Mesenchymal stem cell (in vitro differentiated cells and primary cell): ENCODE data around the gene ARSA.

Experiments used
- DNase-seq: peaks from one replicate; pipeline ENCODE4 v3.0.0-alpha.2; 2013
- H2AFZ ChIP-seq: one replicate; pipeline ENCODE4 v1.6.1; 2013; ENCODE audit warnings: low read depth, mild to moderate bottlenecking, control low read depth, inconsistent platforms, low read length, moderate library complexity
- H2AK5ac ChIP-seq: 2 replicates; pipeline ENCODE4 v1.6.1; 2013; ENCODE audit warnings: low read length, moderate library complexity, mild to moderate bottlenecking, inconsistent platforms; ENCODE audit not compliant: severe bottlenecking
- H2BK120ac ChIP-seq: one replicate; pipeline ENCODE4 v1.6.1; 2013; ENCODE audit warnings: low read depth, mild to moderate bottlenecking, inconsistent platforms, low read length, moderate library complexity
- H2BK12ac ChIP-seq, 2 experiments: one replicate each; pipeline ENCODE4 v1.6.1; 2013; ENCODE audit warnings: inconsistent platforms in 2 of 2, low read length in 2 of 2, mild to moderate bottlenecking in 2 of 2, moderate library complexity in 2 of 2, control low read depth in 1 of 2
- H2BK15ac ChIP-seq: one replicate; pipeline ENCODE4 v1.6.1; 2013; ENCODE audit warnings: mild to moderate bottlenecking, low read depth, inconsistent platforms; ENCODE audit not compliant: poor library complexity, severe bottlenecking
- H2BK5ac ChIP-seq: 2 replicates; pipeline ENCODE4 v1.6.1; 2013; ENCODE audit warnings: low read depth, mild to moderate bottlenecking, low read length, control low read depth, inconsistent platforms; ENCODE audit not compliant: poor library complexity, severe bottlenecking
- H3K14ac ChIP-seq, 2 experiments: one replicate each; pipeline ENCODE4 v1.6.1; 2013; ENCODE audit warnings: inconsistent platforms in 2 of 2, low read length in 2 of 2, control low read depth in 1 of 2, mild to moderate bottlenecking in 1 of 2, moderate library complexity in 1 of 2
- H3K18ac ChIP-seq, 2 experiments: one replicate each; pipeline ENCODE4 v1.6.1; 2013; ENCODE audit warnings: inconsistent platforms in 2 of 2, low read length in 2 of 2, control low read depth in 1 of 2, low read depth in 1 of 2, mild to moderate bottlenecking in 1 of 2
- H3K23ac ChIP-seq, 2 experiments: one replicate each; pipeline ENCODE4 v1.6.1; 2013; ENCODE audit warnings: inconsistent platforms in 2 of 2, low read length in 2 of 2, mild to moderate bottlenecking in 2 of 2, moderate library complexity in 2 of 2, control low read depth in 1 of 2
- H3K27ac ChIP-seq: 2 replicates; pipeline ENCODE4 v1.5.1; 2013; ENCODE audit warnings: mild to moderate bottlenecking, moderate library complexity, low read length, control low read depth, inconsistent platforms; ENCODE audit not compliant: poor library complexity, severe bottlenecking
- H3K27me3 ChIP-seq, 2 experiments: 2 replicates each; pipeline versions ENCODE4 v1.6.1 to v1.7.0; 2013; ENCODE audit warnings: low read length in 2 of 2, mild to moderate bottlenecking in 2 of 2, moderate library complexity in 2 of 2, control low read depth in 1 of 2, inconsistent platforms in 1 of 2; ENCODE audit not compliant: control insufficient read depth in 1 of 2, insufficient read depth in 1 of 2
- H3K36me3 ChIP-seq, 2 experiments: 2 replicates each; pipeline versions ENCODE4 v1.6.1 to v1.7.0; 2013; ENCODE audit warnings: low read length in 2 of 2, control low read depth in 1 of 2, inconsistent platforms in 1 of 2, low read depth in 1 of 2, mild to moderate bottlenecking in 1 of 2; ENCODE audit not compliant: insufficient read depth in 2 of 2, control insufficient read depth in 1 of 2
- H3K4ac ChIP-seq, 2 experiments: one replicate each; pipeline ENCODE4 v1.6.1; 2013; ENCODE audit warnings: inconsistent platforms in 2 of 2, low read length in 2 of 2, mild to moderate bottlenecking in 2 of 2, moderate library complexity in 2 of 2, control low read depth in 1 of 2, low read depth in 1 of 2
- H3K4me1 ChIP-seq: 2 replicates; pipeline ENCODE4 v1.6.1; 2013; ENCODE audit warnings: low read depth, low read length, control low read depth; ENCODE audit not compliant: control insufficient read depth, insufficient read depth
- H3K4me2 ChIP-seq: 2 replicates; pipeline ENCODE4 v1.6.1; 2013; ENCODE audit warnings: low read length, mild to moderate bottlenecking, inconsistent platforms; ENCODE audit not compliant: poor library complexity, severe bottlenecking
- H3K4me3 ChIP-seq, 2 experiments: 2 replicates each; pipeline versions ENCODE4 v1.5.1 to v1.7.0; 2013; ENCODE audit warnings: low read length in 2 of 2, mild to moderate bottlenecking in 2 of 2, control low read depth in 1 of 2, low read depth in 1 of 2; ENCODE audit not compliant: insufficient read depth in 1 of 2
- H3K79me1 ChIP-seq: replicated peaks from 2 replicates; pipeline ENCODE4 v1.6.1; 2013; ENCODE audit warnings: mild to moderate bottlenecking, control low read depth, low read length, inconsistent platforms; ENCODE audit not compliant: poor library complexity, severe bottlenecking
- H3K9ac ChIP-seq: 2 replicates; pipeline ENCODE4 v1.7.0; 2013; ENCODE audit warnings: mild to moderate bottlenecking, low read length, moderate library complexity
- H3K9me3 ChIP-seq: 2 replicates; pipeline ENCODE4 v1.7.0; 2013; ENCODE audit warnings: mild to moderate bottlenecking, low read length; ENCODE audit not compliant: control insufficient read depth
- H4K8ac ChIP-seq: one replicate; pipeline ENCODE4 v1.6.1; 2013; ENCODE audit warnings: inconsistent platforms, mild to moderate bottlenecking, low read length, moderate library complexity
- H4K91ac ChIP-seq: one replicate; pipeline ENCODE4 v1.6.1; 2013; ENCODE audit warnings: mild to moderate bottlenecking, low read length, inconsistent platforms
- WGBS: methylation state at CpG from one replicate; pipeline ENCODE4 v1.1.7; 2013; ENCODE audit warnings: mixed read lengths; 5-methylcytosine and 5-hydroxymethylcytosine counted together

ARSA gene

GRCh38 chr22:50624347-50625130 is 3.4 kb downstream of the ARSA start:
- H3K14ac ChIP-seq = no peak overlapping the region
- DNase-seq = no peak
- no peak overlapping the region for H3K27ac ChIP-seq
- no peak overlapping the region for H2AFZ ChIP-seq
- no peak overlapping the region for H2BK12ac ChIP-seq
- no peak overlapping the region for H2BK120ac ChIP-seq
- 88% methylated on average over 16 of the region's 16 CpGs for WGBS
- peaks cover 15 to 27% of the 10 kb centered on the region in 2 experiments for H3K27me3 ChIP-seq
- no peak overlapping the region for H3K4ac ChIP-seq
- H4K91ac ChIP-seq = no peak overlapping the region
- peaks cover 27% of the 10 kb centered on the region for H3K4me1 ChIP-seq
- no peak overlapping the region for H3K4me2 ChIP-seq
- no peak overlapping the region for H2BK5ac ChIP-seq
- H3K4me3 ChIP-seq = no peak overlapping the region
- H3K9ac ChIP-seq = no peak overlapping the region
- H3K79me1 ChIP-seq = peaks cover 21% of the 10 kb centered on the region
- H3K36me3 ChIP-seq = peaks cover 0 to 27% of the 10 kb centered on the region in 2 experiments
- H2BK15ac ChIP-seq = no peak overlapping the region
- H4K8ac ChIP-seq = no peak overlapping the region
- H3K18ac ChIP-seq = no peak overlapping the region
- no peak overlapping the region for H3K23ac ChIP-seq
- H2AK5ac ChIP-seq = no peak overlapping the region
- H3K9me3 ChIP-seq = no peaks in the 10 kb centered on the region

- H3K18ac ChIP-seq = no peak overlapping the region
- H3K4me3 ChIP-seq = no peak overlapping the region
- H3K9me3 ChIP-seq = no peaks in the 10 kb centered on the region
- H3K36me3 ChIP-seq = peaks cover 0 to 27% of the 10 kb centered on the region in 2 experiments
- no peak overlapping the region for H2BK5ac ChIP-seq
- no peak overlapping the region for H3K4me2 ChIP-seq
- peaks cover 18 to 32% of the 10 kb centered on the region in 2 experiments for H3K27me3 ChIP-seq
- no peak overlapping the region for H2BK15ac ChIP-seq
- H3K23ac ChIP-seq = no peak overlapping the region
- H4K91ac ChIP-seq = no peak overlapping the region
- H3K4me1 ChIP-seq = peaks cover 18% of the 10 kb centered on the region
- WGBS = 79% methylated on average over 16 of the region's 16 CpGs
- H3K14ac ChIP-seq = no peak overlapping the region
- H3K9ac ChIP-seq = no peak overlapping the region
- no peak overlapping the region for H3K4ac ChIP-seq
- DNase-seq = no peak
- H2AFZ ChIP-seq = no peak overlapping the region
- no peak overlapping the region for H4K8ac ChIP-seq
- no peak overlapping the region for H3K27ac ChIP-seq
- no peak overlapping the region for H2BK120ac ChIP-seq
- H2AK5ac ChIP-seq = no peak overlapping the region
- H2BK12ac ChIP-seq = no peak overlapping the region
- peaks cover 19% of the 10 kb centered on the region for H3K79me1 ChIP-seq
Observed at GRCh38 chr22:50622723-50623327, 5.1 kb downstream of the ARSA start.

- no peak overlapping the region for H2BK15ac ChIP-seq
- no peak overlapping the region for H2BK120ac ChIP-seq
- peak overlapping the region; percentile 40 for H3K9ac ChIP-seq
- no peaks in the 10 kb centered on the region for H3K9me3 ChIP-seq
- H3K27ac ChIP-seq = no peak overlapping the region
- H4K91ac ChIP-seq = no peak overlapping the region
- peaks cover 18 to 32% of the 10 kb centered on the region in 2 experiments for H3K27me3 ChIP-seq
- no peak overlapping the region for H3K18ac ChIP-seq
- no peak overlapping the region for H2AFZ ChIP-seq
- no peak overlapping the region for H2AK5ac ChIP-seq
- peaks cover 0 to 27% of the 10 kb centered on the region in 2 experiments for H3K36me3 ChIP-seq
- H2BK5ac ChIP-seq = no peak overlapping the region
- H2BK12ac ChIP-seq = no peak overlapping the region
- no peak overlapping the region for H3K4ac ChIP-seq
- DNase-seq = no peak
- no peak overlapping the region for H4K8ac ChIP-seq
- no peak overlapping the region for H3K4me2 ChIP-seq
- H3K4me3 ChIP-seq = peak overlapping the region in 1 of 2 experiments; percentile 27
- no peak overlapping the region for H3K14ac ChIP-seq
- 79% methylated on average over 18 of the region's 18 CpGs for WGBS
- H3K79me1 ChIP-seq = peaks cover 13% of the 10 kb centered on the region
- H3K23ac ChIP-seq = no peak overlapping the region
- H3K4me1 ChIP-seq = peaks cover 13% of the 10 kb centered on the region
Observed at GRCh38 chr22:50621948-50622722, 5.8 kb downstream of the ARSA start.

- Histone ChIP-seq H3K4me3 (no peak overlapping the region), H3K4ac (no peak overlapping the region), H3K9me3 (no peaks in the 10 kb centered on the region), H3K23ac (no peak overlapping the region), H2BK15ac (no peak overlapping the region), H3K4me2 (no peak overlapping the region), H3K4me1 (peaks cover 6% of the 10 kb centered on the region), H3K18ac (no peak overlapping the region), H3K27ac (no peak overlapping the region), H4K91ac (no peak overlapping the region), H2AFZ (no peak overlapping the region), H3K9ac (peak overlapping the region; percentile 40), H2BK120ac (no peak overlapping the region), H2BK12ac (no peak overlapping the region), H3K79me1 (peaks cover 6% of the 10 kb centered on the region), H2BK5ac (no peak overlapping the region), H4K8ac (no peak overlapping the region), H3K27me3 (peaks cover 18 to 32% of the 10 kb centered on the region in 2 experiments), H3K14ac (no peak overlapping the region), H2AK5ac (no peak overlapping the region), H3K36me3 (peaks cover 0 to 22% of the 10 kb centered on the region in 2 experiments)
- WGBS = 72% methylated on average over 10 of the region's 10 CpGs
- no peak for DNase-seq
Observed at GRCh38 chr22:50621356-50621880, 6.5 kb downstream of the ARSA start.
